Testis (tissue), 3 donors: ENCODE measurements around the gene TMEM129. TPM values are rescaled to one million over a fixed set of nuclear protein-coding genes. Genes with fewer than 3 reads are reported as not detected.

Experiments used
- DNase-seq: peaks from one replicate; pipeline ENCODE4 v3.0.0-alpha.2; 2019
- H3K27ac ChIP-seq, 2 donors: fragments of 200-600 bp; sonication (generic); one replicate each; pipeline ENCODE4 v1.5.1; 2019
- H3K27me3 ChIP-seq: fragments of 200-600 bp; sonication (generic); one replicate; pipeline ENCODE4 v1.5.1; 2019
- H3K36me3 ChIP-seq: fragments of 200-600 bp; sonication (generic); one replicate; pipeline ENCODE4 v1.5.1; 2017; ENCODE audit warnings: low read depth; ENCODE audit errors: missing control alignments
- H3K4me1 ChIP-seq: fragments of 200-600 bp; sonication (generic); one replicate; pipeline ENCODE4 v1.5.1; 2019
- H3K4me3 ChIP-seq, 2 donors: fragments of 200-600 bp; sonication (generic); one replicate each; pipeline ENCODE4 v1.5.1; 2017 to 2019
- H3K9me3 ChIP-seq: fragments of 200-600 bp; sonication (generic); one replicate; pipeline ENCODE4 v1.5.1; 2017
- POLR2A ChIP-seq: fragments of 450-650 bp; IDR thresholded peaks from one replicate; pipeline ENCODE4 v1.6.1; 2017; ENCODE audit warnings: antibody characterized with exemption, mild to moderate bottlenecking, moderate library complexity
- WGBS, 2 donors: methylation state at CpG; one replicate each; pipeline ENCODE4 v1.1.5; 2018; 5-methylcytosine and 5-hydroxymethylcytosine counted together
- intact Hi-C: fragments of 100-400 bp; cut with DNase I; formaldehyde crosslinking; loops from one replicate; pipeline ENCODE4 v1.15.1; 2023; ENCODE audit warnings: low total_unique reads
- polyA plus RNA-seq: library from polyadenylated mRNA; stranded (reverse); fragments of 350-450 nt; fragmentation: Illumina TruSeq; extraction: RNeasy Lipid Tissue Mini Kit (QIAGEN cat#74804); gene quantifications from one replicate; pipeline ENCODE4 v1.2.3, GENCODE V29; 2014; ENCODE audit warnings: low read depth, low replicate concordance; ENCODE audit not compliant: insufficient read depth
- total RNA-seq, 2 donors: library from RNA; depleted of rRNA; stranded (reverse); fragments of >200 nt; gene quantifications; one replicate each; pipeline ENCODE4 v1.2.3, GENCODE V29; 2016
- TF ChIP-seq, protein P1 (sequence below), 3 experiments: fragments of 450-650 bp in 2 of 3; fragments of 200-600 bp in 1 of 3; sonication (generic) in 1 of 3; IDR thresholded peaks; one replicate each; pipeline ENCODE4 v1.5.1; 2016 to 2019; ENCODE audit warnings: antibody characterized with exemption in 3 of 3, mild to moderate bottlenecking in 2 of 3, moderate library complexity in 1 of 3

TMEM129 gene
- total and polyA plus RNA-seq, 3 donors from 2014 or later, result 34.0 to 76.4 (median 76.1) TPM

- intact Hi-C loops, result no loop called here
- Histone ChIP-seq H3K9me3 (no peaks in the 10 kb centered on the region), H3K27ac (no peak overlapping the region), H3K4me3 (no peak overlapping the region), H3K27me3 (no peaks in the 10 kb centered on the region), H3K4me1 (no peaks in the 10 kb centered on the region), H3K36me3 (no peaks in the 10 kb centered on the region)
- DNase-seq, result no peak
- 84 to 90% methylated on average over 5 of the region's 5 CpGs for WGBS, 2 donors
- TF ChIP-seq POLR2A, result no peak
- TF ChIP-seq, protein P1, sequence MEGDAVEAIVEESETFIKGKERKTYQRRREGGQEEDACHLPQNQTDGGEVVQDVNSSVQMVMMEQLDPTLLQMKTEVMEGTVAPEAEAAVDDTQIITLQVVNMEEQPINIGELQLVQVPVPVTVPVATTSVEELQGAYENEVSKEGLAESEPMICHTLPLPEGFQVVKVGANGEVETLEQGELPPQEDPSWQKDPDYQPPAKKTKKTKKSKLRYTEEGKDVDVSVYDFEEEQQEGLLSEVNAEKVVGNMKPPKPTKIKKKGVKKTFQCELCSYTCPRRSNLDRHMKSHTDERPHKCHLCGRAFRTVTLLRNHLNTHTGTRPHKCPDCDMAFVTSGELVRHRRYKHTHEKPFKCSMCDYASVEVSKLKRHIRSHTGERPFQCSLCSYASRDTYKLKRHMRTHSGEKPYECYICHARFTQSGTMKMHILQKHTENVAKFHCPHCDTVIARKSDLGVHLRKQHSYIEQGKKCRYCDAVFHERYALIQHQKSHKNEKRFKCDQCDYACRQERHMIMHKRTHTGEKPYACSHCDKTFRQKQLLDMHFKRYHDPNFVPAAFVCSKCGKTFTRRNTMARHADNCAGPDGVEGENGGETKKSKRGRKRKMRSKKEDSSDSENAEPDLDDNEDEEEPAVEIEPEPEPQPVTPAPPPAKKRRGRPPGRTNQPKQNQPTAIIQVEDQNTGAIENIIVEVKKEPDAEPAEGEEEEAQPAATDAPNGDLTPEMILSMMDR (IDR thresholded peaks at IDR 0.05), result no peak
Measured at GRCh38 chr4:1678244-1678643, 42.9 kb downstream of the TMEM129 start.

DNA sequence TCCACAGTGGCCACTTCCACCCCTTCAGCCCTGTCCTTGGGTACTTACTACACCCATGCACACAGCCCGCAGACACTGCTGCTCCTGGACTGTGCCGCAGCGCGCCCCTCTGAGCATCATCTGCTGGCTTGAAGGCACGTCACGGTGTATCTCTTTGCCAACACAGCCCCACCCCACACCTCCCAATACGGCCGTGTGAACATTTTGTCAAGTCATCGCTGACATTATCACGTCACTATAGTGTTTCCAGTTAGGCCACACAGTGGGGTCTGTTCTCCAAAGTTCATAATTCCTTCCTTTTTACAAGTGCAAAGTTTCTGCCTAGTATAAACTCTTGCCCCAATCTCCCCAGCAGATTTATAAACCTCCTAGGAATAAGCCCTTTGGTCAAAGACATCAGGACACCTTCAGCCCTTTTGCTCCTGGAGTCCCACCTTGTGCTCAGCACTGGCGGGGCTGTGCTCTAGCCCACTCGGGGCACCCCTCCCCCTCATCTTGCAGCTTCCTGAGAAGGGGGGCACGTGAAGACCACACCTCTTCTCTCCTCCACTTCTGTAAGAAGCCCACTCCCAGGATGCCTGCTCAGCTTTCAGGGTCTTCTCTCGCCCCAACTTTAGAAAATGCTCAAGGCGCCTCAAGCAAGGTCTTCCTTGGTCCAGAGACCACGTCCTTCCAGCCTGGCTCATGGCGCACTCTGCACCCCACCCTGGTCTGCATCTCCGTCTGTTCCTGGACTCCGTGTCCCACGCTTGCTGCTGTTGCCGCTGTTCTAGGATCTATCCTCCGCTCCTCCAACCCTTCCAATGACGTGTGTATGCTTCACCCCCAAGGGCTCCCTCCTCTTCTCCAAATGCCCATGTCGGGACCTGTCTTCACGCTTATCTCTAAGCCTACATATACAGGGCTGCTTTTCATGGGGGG is 44.3 kb downstream of the TMEM129 start:
- WGBS, 2 donors, result 81 to 86% methylated on average over 24 to 25 of the region's 25 CpGs
- no peak overlapping the region for H3K27ac ChIP-seq
- H3K9me3 ChIP-seq, result no peaks in the 10 kb centered on the region
- no peaks in the 10 kb centered on the region for H3K27me3 ChIP-seq
- H3K36me3 ChIP-seq, result no peaks in the 10 kb centered on the region
- no peak for DNase-seq
- H3K4me1 ChIP-seq, result no peaks in the 10 kb centered on the region
- no peak overlapping the region for H3K4me3 ChIP-seq
- no peak for TF ChIP-seq POLR2A
- TF ChIP-seq, protein P1 (IDR thresholded peaks at IDR 0.05), result no peak
- intact Hi-C loops, result no loop called here

GRCh38 chr4:1675802-1676137 is 45.4 kb downstream of the TMEM129 start:
- intact Hi-C loops, result no loop called here
- no peaks in the 10 kb centered on the region for H3K36me3 ChIP-seq
- no peaks in the 10 kb centered on the region for H3K4me1 ChIP-seq
- no peak overlapping the region for H3K27ac ChIP-seq
- WGBS, 2 donors, result 85 to 86% methylated on average over 10 of the region's 10 CpGs
- H3K4me3 ChIP-seq, result no peak overlapping the region
- no peak for DNase-seq
- TF ChIP-seq, protein P1 (IDR thresholded peaks at IDR 0.05), result no peak
- TF ChIP-seq POLR2A, result no peak
- no peaks in the 10 kb centered on the region for H3K9me3 ChIP-seq
- no peaks in the 10 kb centered on the region for H3K27me3 ChIP-seq

- H3K27ac ChIP-seq, result no peak overlapping the region
- no peaks in the 10 kb centered on the region for H3K9me3 ChIP-seq
- intact Hi-C loops, result no loop called here
- DNase-seq, result no peak
- no peak overlapping the region for H3K4me3 ChIP-seq
- H3K4me1 ChIP-seq, result no peaks in the 10 kb centered on the region
- 89 to 91% methylated on average over 19 of the region's 19 CpGs for WGBS, 2 donors
- TF ChIP-seq, protein P1 (IDR thresholded peaks at IDR 0.05), result no peak
- TF ChIP-seq POLR2A, result no peak
- no peaks in the 10 kb centered on the region for H3K36me3 ChIP-seq
- H3K27me3 ChIP-seq, result no peaks in the 10 kb centered on the region
Measured at GRCh38 chr4:1675136-1675801, 45.9 kb downstream of the TMEM129 start.
